GM21576 (cell line): ENCODE measurements around the gene CCDC63.
A peak's percentile ranks its signal among the peaks of the same experiment; 100 is the strongest.

Experiments used
- ATAC-seq: cut with Tn5 transposase; IDR thresholded peaks from one replicate; pipeline ENCODE4 v1.9.1; 2021; ENCODE audit warnings: mild to moderate bottlenecking, moderate library complexity; ENCODE audit not compliant: unreplicated experiment

The CCDC63 gene

GRCh38 chr12:110880651-110881050 lies 33.9 kb downstream of the CCDC63 start:
- ATAC-seq, result no peak

GRCh38 chr12:110883251-110883650 lies 36.5 kb downstream of the CCDC63 start:
- no peak for ATAC-seq

GRCh38 chr12:110885152-110885840 lies 38.5 kb downstream of the CCDC63 start:
- no peak for ATAC-seq

GRCh38 chr12:110888256-110888991 lies 41.6 kb downstream of the CCDC63 start:
- peak; percentile 12 for ATAC-seq

GRCh38 chr12:110889361-110889760 lies 42.6 kb downstream of the CCDC63 start:
- no peak for ATAC-seq

DNA sequence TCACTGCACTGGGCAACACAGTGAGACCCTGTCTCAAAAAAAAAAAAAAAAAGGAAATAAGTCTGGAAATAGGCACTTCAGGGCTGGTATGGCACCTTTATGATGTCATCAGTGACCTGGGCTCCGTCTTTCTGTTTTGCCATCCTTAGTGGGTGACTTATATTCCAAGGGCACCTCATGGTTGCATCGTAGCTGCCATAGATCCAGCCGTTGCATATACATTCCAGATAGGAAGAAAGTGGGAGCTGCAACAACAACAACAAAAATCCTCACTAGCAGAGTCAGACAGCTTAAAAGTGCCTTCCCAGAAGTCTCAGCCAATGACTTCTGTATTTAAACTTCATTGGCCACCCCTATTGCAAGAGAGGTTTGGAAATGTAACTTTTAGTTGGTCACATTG lies 47.2 kb downstream of the CCDC63 start:
- ATAC-seq, result no peak

- no peak for ATAC-seq
Measured at GRCh38 chr12:110896559-110896958, 49.8 kb downstream of the CCDC63 start.

DNA sequence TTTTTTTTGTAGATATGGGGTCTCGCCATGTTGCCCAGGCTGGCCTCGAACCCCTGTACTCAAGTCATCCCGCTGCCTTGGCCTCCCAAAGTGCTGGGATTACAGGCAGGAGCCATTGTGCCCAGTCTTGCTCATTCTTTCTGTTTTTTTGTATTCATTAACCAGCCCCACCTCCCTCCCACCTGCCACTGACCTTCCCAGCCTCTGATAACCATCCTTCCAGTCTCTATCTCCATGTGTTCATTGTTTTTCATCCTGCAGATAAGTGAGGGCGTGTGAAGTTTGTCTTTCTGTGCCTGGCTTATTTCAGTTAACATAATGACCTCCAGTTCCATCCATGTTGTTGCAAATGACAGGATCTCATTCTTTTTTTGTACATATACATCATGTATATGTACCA lies 54.6 kb downstream of the CCDC63 start:
- ATAC-seq, result no peak

DNA sequence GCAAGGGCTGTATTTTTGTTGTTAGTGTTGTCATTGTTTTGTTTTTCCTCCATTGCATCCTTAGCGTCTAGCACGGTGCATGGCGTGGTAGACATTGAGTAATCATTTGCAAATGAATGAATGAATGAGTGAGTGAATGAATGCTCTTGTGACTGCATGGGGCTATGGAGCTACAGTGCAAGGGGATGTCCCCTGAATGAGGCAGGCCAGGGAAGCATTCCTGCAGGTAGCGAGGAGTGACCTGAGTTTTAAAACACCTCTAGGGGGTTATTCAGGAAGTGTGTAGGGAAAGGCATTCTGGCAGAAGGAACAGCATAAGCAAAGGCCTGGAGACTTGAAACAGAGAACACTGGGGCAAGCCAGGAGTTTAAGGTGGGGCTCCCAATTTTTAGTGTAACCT lies 56.7 kb downstream of the CCDC63 start:
- ATAC-seq, result no peak

- no peak for ATAC-seq
Measured at GRCh38 chr12:110906083-110906482, 59.3 kb downstream of the CCDC63 start.

- no peak for ATAC-seq
Measured at GRCh38 chr12:110906516-110906915, 59.7 kb downstream of the CCDC63 start.

DNA sequence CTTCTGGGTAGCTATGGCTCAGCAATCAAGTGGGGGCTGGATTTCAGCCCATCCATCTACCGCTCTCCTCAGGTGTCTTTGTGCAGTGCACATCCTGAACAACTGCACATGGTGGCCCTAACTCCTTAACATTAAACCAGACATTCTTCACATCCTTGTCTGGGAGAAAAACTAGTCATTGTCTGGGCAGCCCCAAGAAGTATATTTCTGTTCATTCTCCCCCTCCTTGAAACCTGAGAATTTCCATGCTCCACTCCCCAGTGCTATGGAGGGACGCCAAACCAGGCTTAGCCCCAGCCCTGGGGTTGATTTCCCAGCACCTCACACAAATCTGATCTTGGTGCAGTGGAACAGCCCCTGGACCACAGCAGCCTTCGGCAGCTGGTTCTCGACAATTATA lies 60.2 kb downstream of the CCDC63 start:
- ATAC-seq, result no peak

GRCh38 chr12:110907583-110907982 lies 60.8 kb downstream of the CCDC63 start:
- ATAC-seq, result no peak

DNA sequence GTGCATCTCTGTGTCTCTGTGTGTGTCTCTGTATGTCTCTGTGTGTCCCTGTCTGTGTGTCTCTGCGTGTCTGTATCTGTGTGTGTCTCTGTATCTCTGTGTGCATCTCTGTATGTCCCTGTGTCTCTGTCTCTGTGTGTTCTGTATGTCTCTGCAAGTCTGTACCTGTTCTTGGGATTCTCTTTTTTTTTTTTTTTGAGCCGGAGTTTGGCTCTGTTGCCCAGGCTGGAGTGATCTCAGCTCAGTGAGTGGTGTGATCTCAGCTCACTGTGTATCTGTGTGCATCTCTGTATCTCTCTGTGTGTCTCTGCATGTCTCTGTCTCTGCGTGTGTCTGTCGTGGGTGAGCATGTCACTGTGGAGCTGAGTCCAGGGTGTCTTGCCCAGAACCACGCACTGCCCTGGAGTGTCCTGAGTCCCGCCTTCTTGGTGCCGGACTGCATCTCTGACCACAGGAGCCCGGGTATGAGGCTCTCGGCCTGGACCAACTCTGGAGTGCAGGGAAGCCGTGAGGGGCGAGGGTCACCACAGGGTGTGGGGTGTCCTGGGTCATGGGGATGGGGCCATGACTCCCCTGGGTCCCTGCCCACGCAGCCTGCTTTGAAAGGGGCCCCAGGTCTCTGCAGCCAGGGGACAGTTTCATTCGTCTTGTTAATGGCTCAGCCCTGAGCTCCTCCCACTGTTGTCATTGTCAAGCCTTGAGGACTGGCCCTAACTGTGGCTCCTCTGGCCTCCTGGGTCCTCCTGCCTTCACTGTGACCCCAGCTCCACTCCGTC lies 61.8 kb downstream of the CCDC63 start:
- no peak for ATAC-seq

GRCh38 chr12:110912263-110912662 lies 65.5 kb downstream of the CCDC63 start:
- ATAC-seq, result no peak

- peak; percentile 97 for ATAC-seq
Measured at GRCh38 chr12:110913119-110914056, 66.6 kb downstream of the CCDC63 start.

GRCh38 chr12:110916295-110916875 lies 69.6 kb downstream of the CCDC63 start:
- no peak for ATAC-seq

GRCh38 chr12:110917467-110917866 lies 70.7 kb downstream of the CCDC63 start:
- no peak for ATAC-seq

DNA sequence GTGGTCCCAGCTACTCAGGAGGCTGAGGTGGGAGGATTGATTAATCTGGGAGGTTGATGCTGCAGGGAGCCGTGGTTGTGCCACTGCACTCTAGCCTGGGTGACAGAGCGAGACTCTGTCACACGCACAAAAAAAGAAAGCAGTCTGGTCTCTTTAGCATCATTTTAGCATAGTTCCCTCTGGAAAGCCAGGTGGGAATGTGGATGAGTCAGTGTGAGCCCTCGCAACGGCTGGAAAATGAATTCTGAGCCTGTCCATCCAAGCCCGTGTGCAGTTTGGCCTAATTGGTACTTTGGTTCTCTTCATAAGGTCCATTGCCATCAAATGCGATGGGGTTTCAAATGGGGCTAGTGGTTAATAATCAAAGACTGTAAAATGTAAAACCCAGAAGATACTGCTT lies 71.2 kb downstream of the CCDC63 start:
- no peak for ATAC-seq

DNA sequence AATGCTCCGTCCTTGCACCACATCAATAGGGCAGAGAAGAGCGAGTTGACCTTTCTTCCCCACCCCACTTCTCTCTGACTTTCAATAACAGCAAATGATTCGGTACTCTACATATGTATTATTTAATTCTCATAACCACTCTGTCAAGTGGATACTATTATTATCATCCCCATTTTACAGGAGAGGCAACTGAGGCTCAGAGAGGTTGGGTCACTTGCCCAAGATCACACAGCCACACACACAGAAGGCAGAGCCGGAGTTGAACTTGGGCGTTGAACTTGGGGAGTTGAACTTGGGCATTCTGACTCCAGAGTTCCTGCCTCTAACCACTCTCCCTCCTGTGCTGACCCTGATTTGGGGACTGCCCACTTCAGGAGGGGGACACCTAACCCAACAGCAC lies 72.9 kb downstream of the CCDC63 start:
- ATAC-seq, result no peak
